HG02571 (cell line): Measurements from ENCODE around the gene KIDINS220.
"Not testable (repeated sequence)": the region's sequence is repeated elsewhere in the genome, so short reads cannot be mapped to it uniquely, and the experiment has no call there.

ENCODE experiments used
- ATAC-seq: cut with Tn5 transposase; IDR thresholded peaks from one replicate; pipeline ENCODE4 v1.9.1; 2021; ENCODE audit warnings: mild to moderate bottlenecking, moderate library complexity; ENCODE audit not compliant: unreplicated experiment

KIDINS220 gene

DNA sequence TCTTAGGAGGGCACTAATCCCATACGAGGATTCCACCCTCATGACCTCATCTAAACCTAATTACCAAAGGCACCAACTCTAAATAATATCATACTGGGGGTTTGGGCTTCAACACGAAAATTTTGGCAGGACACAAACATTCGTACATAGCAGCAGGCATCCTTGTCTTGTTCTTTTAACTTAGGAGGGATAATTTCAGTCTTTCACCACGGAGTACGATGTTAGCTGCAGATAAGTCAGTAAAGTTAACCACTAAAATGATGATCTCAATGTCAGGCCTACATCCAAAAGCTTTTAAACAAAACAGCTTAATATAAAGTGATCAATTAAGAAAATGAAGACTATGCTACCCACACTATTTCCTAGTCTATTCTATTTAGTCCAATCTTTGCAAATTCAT, 80.7 kb downstream of the KIDINS220 start:
- no peak for ATAC-seq

DNA sequence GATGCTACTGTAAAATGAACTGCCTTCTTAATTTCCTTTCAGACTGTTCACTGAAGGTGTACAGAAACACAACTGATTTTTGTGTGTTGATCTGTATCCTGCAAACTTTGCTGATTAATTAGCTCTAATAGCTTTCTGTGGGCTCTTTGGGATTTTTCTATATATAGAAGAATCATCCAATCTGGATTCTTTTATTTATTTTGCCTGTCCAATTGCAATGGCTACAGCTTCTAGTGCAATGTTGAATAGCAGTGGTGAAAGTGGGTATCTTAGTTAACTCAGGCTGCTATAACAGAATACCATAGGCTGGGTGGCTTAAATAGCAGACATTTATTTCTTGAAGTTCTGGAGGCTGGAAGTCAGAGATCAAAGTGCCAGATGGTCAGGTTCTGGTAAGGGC, 81.2 kb downstream of the KIDINS220 start:
- ATAC-seq, result no peak

DNA sequence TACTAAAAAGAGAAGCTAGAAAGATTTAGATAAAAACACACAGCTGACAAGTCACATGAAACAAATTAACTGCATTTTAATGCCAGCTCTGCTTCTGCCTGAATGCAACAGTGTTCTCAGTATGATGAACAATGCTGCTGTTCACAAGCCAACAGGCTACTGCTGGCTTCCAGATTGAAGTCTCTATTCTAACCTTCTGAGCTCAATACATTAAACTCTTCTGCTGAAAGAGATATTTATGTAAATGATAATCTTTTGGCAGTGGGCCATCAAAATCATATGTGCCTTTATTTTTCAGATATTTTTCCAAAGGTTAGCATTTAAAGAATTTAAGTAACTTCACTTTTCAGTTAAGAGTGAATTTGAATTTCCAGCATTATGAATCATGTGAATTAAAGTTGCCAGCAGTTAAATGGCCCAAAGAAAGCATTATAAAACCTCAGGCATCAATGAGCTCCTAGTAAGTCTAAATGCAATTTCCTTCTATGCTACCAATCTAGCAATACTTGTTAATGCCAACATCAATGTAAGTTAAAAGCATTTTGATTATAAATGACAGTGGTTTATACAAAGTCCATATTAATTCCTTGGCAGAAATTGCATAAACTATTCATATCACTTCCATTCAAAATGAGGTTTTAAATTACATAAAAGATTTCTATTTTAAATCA, 83.2 kb downstream of the KIDINS220 start:
- no peak for ATAC-seq

DNA sequence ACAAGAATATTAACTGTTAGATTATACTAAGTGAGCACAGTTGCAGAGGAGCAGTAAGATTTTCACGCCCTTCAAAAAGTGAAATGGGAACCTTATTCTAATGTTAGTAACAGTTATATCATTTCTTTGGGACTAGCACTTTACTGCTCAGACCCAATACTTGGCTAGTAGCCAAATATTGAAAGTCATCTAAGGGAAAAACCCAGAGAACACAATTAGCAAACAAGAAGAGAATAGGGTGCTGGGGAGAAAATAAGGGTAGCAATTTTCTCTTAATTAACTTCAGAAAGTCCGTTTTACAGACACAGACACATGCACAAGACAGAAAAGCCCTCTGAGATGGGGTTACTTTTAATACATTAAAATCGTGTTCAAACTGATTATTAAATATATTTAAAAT, 83.8 kb downstream of the KIDINS220 start:
- ATAC-seq, result no peak

GRCh38 chr2:8752385-8752784, 85.0 kb downstream of the KIDINS220 start:
- peak; percentile 56 for ATAC-seq

- ATAC-seq, result no peak
Measured at GRCh38 chr2:8750221-8750620, 87.2 kb downstream of the KIDINS220 start.

DNA sequence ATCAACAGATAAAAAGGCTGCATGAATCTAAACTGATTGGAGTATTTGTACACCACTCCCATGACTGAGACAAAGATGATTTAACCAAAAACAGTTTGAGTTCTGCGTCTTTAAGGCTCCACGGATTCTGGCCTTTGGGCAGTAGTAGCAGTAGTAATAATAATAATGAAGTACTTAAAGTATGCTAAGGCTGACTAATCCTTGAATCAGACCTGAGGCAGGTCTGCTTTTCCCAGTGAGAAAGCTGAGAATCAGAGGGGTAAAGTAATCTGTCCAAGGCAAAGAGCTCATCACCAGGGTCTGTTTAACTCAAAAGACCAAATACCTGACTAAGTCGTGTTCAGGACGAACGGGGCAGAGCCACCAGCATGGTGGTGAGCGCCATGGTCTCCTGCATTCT, 94.2 kb downstream of the KIDINS220 start:
- no peak for ATAC-seq

DNA sequence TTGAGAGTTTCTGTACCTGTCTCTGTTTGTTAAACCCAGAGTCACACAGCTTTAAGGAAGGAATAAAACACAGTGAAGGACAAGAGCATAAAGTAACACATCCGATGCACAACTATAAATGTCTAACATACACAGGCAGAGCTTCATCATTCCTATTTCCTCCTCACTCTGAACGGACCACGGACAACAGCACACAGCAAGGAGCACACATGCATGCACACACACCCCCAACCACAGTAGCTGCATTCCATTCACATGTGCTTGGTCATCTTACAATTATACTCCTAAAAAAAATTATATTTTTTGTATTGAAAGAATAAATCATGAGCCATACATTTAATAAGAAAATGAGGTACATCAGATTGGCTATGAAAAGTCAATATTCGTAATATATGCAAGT, 97.3 kb downstream of the KIDINS220 start:
- ATAC-seq, result no peak

GRCh38 chr2:8737571-8738175, 99.7 kb downstream of the KIDINS220 start:
- no peak for ATAC-seq

GRCh38 chr2:8732601-8733000, 104.8 kb downstream of the KIDINS220 start:
- ATAC-seq, result no peak

GRCh38 chr2:8729939-8730338, 107.5 kb downstream of the KIDINS220 start:
- no peak for ATAC-seq

DNA sequence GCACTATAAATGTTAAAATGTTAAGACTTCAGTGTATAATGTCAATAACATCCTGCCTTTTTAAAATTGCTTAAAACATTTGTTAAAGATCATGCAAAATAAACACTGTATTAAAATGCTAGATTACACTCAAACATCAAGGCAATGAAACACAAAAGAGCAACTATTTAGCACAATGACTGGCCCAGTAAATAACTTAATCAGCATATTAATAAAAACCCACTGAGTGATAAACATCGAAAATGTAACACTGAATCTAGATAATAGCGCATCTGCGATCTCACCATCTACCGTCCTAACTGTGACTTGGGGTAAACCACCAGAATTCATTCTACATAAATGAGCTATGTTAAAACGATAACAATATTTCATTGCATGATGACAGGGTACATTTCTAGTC, 108.3 kb downstream of the KIDINS220 start:
- not testable (repeated sequence) for ATAC-seq

DNA sequence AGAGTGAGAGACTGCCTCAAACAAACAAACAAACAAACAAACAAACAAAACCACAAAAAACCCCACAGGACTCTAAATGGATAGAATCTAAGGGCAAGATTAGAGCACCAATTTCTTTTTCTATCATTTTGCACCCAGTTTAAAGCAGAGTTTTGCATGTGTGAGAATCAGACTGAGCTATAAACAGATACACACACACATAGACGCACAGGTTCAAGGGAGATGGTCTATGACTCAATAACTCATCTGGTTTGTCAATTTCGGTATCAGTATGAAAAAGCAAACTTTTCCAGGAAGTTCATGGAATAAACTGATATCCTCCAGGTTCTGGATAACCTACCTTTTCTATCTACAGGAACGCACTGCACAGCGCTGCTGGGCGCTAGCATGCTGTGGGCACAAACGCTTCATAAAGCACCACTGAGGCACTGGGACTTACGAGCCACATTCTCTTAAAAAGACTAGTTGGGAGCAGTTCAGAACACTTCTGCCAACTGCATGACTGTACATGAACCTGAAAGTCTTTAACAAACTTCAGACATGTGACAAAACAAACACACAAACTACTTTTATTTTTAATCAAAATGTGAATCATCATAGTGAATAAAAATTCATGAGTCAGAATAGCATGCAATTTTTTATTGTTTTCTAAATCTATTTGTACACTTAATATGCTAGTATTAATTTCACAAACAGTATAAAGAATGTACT, 109.0 kb downstream of the KIDINS220 start:
- ATAC-seq, result no peak

DNA sequence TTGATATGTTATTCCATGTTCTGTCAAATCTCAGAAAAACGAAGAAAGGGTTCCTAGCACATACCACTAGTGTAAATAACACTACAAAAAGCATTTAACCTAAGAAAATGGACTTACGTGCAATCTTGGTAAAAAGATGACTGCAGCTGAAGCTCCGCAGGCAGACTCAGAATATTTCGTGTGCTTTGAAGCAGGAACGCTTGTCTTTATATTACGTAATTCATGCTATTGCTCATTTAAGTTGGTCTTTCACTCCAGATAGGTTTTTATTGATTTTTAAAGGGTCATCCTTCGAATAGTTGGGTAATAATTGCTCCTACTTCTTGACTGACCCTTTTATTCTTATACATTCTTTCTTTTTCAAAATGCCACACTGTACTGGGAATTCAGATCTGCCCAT, 111.6 kb downstream of the KIDINS220 start:
- ATAC-seq, result no peak

- no peak for ATAC-seq
Measured at GRCh38 chr2:8722986-8723385, 114.4 kb downstream of the KIDINS220 start.

DNA sequence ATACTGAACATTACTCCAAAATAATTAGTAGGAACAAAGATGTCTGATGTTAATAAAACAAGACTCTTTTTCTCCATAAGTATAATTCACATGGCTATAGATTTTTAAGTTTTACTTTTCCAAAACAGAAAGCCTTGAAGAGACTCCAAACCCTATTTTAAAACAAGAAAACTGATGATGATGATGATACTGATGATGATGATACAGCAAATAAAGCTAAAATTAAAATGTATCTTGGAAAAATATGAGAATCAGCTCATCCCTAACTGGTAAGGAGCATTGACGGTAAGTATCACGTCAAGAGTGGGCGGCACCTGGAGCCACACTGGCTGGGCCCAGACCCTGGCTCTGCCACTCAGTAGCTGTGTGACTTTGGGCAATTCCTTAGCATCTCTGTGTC, 116.0 kb downstream of the KIDINS220 start:
- no peak for ATAC-seq

GRCh38 chr2:8720741-8721140, 116.7 kb downstream of the KIDINS220 start:
- no peak for ATAC-seq

GRCh38 chr2:8719528-8719927, 117.9 kb downstream of the KIDINS220 start:
- ATAC-seq, result no peak

GRCh38 chr2:8714971-8715370, 122.4 kb downstream of the KIDINS220 start:
- no peak for ATAC-seq

- no peak for ATAC-seq
Measured at GRCh38 chr2:8714283-8714682, 123.1 kb downstream of the KIDINS220 start.

DNA sequence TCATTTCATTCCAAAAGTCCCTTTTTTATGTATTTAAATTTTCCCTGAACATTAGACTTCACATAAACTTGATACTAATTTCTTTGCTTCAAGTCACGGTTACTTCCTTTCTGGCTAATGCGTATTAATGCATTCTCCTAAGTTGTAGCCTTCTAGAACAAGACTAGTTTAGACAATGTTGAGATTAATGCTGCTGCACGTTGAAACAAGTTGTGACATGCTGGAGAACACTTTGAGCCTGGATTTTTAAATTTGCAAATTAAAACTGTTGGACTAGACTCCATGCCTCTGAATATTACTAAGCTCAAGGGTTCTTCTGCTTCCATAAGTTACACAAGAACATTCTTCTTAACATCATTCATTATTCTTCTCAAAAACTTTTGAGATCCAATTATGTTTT, 126.5 kb downstream of the KIDINS220 start:
- ATAC-seq, result no peak

DNA sequence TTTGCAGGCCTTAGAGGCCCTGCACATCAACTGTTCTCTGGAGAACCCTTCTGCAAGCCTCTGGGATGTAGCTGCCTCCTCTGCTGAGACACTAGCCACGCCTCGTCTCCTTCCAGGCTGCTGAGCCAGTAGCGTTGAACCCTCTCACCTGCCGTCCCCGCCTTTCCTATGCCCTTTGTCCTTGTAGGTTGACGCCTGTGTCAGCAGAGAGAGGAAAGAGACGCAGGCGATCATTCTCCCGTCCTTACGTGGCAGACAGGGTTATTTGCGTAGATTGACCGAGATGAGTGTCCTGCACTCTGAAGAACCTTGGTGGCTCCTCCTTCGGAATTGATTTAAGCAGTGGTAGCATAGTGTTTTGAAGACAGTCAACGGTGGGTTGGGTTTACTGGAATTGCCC, 127.8 kb downstream of the KIDINS220 start:
- ATAC-seq, result no peak
